NCI-H2107 treated with DMSO at 0.1 percent for 48 hours (cell line): Measurements from ENCODE around the gene KRTDAP.
"Not testable (repeated sequence)": the region's sequence is repeated elsewhere in the genome, so short reads cannot be mapped to it uniquely, and the experiment has no call there.

Source experiments
- DNase-seq: peaks from one replicate; lab custom pipeline; 2025; ENCODE audit not compliant: unreplicated experiment; lab: John Stamatoyannopoulos, UW

The KRTDAP gene

DNA sequence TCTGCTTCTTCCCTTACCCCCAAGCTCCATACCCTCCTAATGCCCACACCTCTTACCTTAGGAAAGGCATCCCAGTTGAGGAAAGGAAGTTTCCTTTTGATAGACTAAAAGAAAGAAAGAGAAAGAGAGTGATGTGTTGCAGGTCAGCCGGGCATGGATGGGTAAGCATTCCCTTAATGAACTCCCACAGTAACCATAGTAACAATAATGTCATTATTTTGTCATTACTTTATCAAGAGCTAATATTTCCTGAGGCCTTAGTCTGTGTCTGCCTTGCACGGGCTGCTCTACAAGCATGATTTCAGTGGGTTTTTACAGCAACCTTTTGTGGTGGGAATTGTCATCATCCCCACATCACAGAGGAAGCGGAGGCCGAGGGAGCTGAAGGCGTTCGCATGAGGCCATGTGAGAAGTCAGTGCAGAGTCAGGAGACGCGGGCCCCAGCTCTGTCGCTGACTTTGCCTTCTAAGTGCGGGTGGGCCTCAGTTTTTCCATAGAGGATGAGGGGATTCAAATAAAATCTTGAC is 2.5 kb downstream of the KRTDAP start:
- DNase-seq: no peak

DNA sequence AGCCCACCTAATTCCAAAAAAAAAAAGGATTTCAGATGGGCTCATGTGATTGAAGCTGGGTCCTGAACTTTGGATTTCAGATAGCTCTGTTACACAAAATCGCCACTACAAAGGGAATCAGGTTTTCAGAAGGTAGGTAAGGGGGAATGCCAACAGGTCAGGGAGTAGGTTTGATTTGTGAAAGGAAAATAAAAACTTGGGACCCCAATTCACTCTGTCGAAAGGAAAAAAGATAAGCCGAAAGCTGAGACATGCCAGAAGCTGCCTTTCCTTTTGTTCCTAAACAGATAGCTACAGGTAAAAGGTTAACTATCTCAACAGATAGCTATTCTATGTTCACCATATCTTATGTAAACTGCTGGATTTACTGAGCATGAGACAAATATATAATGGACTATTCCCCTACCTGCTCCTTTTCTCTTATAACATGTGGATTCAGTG is 4.0 kb downstream of the KRTDAP start:
- no peak for DNase-seq

DNA sequence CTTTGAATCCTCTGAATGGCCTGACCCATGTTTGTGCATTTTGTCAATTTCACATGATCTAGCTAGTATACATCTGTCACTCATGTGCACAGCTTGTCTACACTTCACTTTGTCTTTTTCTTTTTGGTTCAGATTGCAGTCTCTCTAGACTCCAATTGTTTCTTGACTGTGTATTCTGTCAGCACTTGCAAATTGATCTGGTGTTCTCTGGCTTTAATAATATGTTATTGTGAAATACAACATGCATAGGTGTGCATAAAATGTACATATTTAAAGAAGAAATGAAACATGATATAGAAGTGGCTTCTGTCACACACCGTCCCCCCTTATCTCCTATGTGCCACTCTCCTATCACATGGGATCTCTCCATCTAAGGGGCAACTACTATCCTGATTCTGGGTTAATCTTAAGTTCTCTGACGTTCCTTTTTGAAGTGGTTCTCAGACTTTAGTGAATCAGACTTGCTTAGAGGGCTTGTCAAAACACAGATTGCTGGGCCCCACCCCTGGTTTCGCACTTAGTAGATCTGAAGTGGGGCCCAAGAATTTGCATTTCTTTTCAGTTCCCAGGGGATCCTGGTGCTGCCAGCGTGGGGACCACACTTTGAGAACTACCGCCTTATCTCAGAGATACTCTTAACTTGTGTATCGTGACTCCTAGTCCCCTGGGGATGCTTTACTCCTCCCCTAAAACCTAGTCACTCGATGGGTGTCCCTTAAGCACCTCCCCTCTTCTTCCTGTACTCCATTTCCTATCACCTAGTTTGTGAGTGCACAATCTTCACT is 5.8 kb downstream of the KRTDAP start:
- no peak for DNase-seq

DNA sequence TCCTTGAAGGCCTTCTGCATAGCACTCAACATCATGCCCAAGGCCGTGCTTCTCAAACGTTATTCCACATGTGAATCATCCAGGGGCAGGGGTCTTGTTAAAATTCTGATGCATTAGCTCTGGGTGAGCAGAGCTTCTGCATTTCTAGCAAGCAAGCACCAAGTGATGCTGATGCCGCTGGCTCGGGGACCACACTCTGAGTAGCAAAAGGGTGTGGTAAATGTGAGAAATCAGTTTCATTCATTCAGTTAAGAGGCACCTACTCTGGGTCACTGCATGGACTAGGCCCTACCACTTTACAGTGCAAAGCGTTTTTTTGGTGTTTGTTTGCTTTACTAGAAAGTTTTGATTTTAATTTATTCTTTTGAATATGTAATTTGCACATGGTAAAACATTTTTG is 7.2 kb downstream of the KRTDAP start:
- DNase-seq: no peak

DNA sequence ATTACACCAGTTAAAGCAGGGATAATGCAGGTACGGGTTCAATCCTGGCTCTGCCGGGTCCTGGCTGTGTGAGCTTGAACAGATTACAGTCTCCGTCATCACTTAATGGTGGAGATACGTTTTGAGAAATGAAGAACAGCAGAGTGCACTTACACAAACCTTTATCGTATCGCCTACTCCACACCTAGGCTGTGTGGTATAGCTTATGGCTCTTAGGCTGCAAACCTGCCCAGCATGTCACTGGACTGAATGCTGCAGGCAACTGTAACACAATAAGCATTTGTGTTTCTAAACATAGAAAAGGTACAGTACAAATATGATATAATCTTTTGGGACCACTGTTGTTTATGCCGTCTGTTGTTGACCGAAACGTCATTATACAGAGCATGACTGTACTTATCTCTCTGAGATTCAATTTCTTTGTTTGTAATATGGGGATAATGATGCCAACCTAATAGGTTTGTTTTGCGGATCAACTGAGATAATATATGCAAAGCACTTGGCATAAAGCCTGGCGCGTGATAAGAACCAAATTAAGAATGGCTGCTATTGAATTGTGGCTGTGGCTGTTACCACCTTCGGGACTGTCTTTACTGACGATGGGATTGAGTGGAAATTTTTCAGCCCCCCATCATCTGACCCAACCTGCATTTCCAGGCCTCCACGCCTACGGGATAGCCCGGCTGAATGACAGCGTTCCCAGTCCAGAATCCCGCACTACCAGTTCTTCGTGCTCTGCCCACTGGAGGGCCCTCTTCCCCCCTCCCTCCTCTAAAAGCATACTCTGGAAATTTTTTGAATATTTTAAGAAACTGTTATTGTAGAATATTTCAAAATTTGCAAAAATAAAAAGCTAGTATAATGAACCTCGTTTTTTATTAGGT is 11.2 kb downstream of the KRTDAP start:
- DNase-seq: peak; percentile 34

DNA sequence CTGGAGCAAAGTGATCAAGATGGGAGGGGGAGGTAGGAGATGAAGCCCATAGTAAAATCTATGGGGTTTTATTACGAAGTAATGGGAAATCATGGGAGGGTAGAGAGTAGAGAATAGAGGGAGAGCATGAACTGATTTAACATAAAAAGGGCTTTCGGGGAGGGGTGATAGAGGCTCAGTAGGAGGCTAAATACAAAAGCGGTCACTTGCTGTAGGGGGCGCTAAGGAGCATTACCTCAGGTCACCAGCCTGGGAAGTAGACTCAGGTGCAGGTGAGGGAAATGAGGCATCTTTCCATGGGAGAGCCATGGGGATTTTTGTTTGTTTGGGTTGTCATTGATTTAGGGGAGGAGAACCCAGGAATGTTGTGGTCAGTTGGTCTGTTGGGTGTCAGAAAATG is 14.1 kb downstream of the KRTDAP start:
- no peak for DNase-seq

DNA sequence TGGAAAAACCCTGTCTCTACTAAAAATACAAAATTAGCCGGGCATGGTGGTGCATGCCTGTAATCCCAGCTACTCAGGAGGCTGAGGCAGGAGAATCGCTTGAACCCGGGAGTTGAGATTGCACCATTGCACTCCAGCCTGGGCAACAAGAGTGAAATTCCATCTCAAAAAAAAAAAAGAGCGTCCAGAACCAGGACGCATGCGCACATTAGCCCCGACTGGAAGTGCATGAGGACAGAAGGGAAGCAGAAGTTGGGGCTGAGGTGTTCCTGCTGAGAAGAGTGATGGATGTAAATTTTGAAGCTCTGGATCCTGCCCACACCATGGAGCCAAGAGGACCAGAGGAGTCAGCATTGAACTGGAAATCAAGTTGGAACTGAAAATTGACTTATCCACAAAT is 15.7 kb downstream of the KRTDAP start:
- DNase-seq: not testable (repeated sequence)

DNA sequence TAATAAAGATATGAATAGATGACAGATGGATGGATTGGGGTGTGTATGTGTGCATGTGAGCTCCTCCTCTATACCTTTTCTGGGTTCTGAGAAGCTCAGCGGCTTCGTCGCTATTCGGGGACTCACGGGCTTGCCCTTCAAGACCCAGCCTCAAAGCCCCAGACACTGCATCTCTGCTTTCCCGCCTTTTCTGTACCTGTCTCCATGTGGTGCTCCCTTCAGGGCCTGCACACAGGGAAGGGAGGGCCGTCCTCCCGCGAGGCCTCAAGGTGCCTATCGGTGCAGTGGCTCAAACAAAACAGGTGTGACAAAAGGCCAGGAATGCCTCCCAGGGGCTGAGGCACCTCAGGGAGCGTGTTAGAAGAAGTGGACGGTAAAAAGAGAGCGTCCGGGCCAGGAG is 16.2 kb downstream of the KRTDAP start:
- no peak for DNase-seq

DNA sequence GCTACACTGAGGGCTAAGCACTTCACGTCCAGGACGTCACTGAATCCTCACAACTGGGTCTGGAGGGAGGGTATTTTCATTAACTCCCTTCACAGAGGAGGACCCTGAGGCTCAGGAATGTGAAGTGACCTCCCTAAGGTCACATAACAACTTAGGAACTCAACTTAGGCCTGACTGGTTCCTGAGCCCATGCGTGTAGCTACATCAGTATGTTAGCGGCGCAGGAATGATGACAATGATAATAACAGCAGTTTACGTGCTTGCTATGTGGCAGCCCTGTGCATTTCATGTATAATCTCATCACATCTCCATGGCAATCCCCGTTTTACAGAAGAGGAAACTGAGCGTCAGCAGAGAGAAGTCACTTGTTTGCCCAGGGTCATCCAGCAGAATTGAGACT is 18.3 kb downstream of the KRTDAP start:
- no peak for DNase-seq

DNA sequence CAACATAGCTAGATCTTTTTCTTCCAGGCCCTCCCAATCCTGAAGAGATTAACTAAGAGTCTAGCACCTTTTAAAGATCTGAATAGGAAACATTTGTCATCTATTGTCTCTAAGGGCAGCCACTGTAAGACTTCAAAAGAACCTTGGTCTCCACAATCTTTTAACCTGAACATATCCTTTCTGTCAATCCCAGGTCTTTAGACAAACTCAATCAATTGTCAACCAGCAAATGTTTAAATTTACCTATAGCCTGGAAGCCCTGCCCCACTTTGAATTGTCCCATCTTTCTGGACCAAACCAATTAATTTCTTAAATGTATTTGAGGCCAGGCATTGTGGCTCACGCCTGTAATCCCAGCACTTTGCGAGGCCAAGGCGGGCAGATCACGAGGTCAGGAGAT is 19.2 kb downstream of the KRTDAP start:
- not testable (repeated sequence) for DNase-seq

DNA sequence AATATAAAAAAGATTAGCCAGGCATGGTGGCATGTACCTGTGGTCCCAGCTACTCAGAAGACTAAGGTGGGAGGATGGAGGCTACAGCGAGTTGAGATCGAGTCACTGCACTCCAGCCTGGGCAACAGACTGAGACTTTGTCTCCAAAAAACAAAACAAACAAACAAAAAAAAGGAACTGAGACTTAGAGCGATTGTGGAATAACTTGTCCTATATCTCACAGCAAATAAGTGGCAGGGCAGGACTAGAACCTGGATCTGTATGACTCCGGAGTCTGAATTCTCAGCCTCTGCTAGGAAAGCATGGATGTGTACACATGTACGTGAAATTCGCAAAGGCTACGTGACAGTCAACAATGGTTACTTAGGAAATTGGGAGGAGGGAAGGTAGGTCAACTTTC is 20.1 kb downstream of the KRTDAP start:
- DNase-seq: no peak

DNA sequence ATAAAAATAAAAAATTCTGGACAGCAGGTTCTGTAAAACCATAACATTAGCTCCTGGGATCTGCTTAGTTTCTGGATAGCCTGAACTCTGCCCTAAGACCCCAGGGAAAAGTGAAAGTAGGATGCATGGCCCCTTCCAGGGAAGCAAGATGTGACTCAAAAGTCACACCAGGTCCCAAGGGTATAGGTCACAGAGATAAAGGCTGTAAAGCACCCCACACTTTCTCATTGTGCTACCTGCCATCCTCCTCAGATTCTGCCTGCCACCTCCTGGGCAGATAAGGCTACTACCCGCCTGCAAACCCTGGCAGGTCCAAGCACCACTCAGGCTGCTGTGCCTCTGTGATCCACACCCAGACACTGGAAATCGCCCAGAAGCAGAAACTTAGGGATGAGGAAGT is 21.6 kb downstream of the KRTDAP start:
- DNase-seq: peak; percentile 3

DNA sequence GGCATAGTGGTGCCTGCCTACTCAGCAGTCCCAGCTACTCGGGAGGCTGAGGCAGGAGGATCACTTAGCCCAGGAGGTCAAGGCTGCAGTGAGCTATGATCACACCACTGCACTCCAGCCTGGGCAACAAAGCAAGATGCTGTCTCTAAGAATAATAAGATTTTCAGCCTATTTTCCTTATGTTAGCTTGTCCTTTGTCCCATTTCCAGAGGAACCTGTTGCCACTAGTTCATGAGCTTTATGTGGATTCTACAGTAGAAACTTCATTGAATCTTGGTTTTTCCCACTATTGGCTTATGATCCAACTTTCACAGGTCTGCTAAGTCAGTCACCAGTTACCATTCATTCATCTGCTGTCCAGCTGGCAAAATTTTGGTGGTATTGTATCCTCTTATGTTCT is 24.0 kb downstream of the KRTDAP start:
- DNase-seq: no peak

DNA sequence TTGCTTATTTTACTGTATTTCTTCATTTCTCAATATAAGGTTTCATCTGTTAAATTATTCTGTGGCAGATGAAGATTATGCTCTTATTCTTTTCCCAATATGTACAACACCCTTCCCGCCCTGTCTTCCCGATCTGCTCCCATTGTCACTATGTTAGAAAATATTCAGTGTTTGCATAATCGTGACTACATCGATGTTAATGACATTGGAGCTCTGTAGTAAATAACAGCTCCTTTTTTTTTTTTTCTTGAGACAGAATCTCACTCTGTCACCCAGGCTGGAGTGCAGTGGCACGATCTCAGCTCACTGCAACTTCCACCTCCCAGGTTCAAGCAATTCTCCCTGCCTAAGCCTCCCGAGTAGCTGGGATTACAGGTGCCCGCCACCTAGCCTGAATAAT is 27.3 kb downstream of the KRTDAP start:
- DNase-seq: not testable (repeated sequence)

DNA sequence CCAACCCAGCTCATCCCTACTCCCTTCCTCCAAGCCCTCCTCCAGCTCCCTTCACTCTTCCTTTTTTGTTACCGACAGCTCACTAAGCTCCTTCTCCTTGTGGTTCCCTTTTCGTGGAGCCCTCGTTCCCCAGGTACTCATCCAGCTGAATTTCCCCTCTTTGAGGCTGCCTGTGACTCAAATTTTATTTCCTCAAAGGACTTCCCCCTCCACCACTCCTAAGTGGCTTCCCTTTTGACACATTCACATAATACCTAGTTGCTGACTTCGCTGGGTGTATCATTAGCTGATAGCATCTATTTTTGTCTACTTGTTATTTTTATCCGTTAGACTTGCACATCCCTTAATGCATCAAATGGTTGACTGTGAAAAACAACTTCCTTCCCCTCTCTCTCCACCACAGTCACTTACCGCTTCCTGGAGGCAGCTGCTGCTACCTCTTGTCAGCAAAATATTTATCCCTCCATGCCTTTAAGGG is 27.7 kb downstream of the KRTDAP start:
- no peak for DNase-seq

DNA sequence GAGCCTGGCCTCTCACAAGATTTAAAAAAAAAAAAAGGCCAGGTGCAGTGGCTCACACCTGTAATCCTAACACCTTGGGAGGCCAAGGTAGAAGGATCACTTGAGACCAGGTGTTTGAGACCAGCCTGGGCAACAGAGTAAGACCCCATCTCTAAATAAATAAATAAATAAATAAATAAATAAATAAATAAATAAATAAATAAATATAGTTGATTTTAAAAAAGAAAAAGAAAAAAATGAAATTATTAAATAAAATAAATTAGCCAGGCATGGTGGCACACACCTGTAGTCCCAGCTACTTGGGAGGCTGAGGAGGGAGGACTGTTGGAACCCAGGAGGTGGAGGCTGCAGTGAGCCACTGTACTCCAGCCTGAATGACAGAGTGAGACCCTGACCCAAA is 28.5 kb downstream of the KRTDAP start:
- DNase-seq: not testable (repeated sequence)

DNA sequence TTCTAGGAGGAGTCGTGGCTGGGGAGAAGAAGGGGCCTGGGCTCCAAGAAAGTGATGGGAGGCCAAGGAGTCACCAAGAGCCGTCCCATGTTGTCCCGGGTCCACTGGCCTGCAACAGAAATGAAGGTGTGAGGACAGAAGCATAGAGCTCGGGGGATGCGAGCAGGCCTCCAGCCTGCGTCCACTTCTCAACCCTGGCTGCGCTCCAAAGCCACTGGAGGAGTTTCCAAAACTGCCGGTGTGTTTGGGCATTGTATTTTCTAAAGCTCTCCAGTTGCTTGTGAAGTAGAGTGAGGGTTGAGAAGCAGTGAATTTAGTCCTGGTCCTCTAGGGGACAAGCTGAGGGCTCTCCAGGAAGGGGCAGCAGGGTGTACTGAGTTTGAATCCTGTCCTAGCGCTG is 29.2 kb downstream of the KRTDAP start:
- no peak for DNase-seq

DNA sequence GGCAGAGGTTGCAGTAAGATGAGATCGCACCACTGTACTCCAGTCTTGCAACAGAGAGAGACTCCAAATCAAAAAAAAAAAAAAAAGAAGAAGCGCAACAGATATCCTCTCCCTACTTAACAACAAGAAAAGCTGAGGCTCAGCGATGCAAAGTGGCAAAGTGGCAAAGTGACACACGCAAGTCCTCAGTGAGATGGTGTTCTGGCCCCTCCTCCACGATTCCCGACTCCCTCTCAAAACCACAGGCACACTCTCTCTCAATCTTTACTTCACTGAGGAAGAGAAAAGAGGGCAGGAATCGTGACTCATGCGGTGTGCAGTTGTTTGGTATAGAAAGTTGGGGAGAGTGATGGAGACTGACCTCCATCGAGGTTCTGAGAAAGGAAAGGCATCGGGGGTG is 29.7 kb downstream of the KRTDAP start:
- DNase-seq: no peak

DNA sequence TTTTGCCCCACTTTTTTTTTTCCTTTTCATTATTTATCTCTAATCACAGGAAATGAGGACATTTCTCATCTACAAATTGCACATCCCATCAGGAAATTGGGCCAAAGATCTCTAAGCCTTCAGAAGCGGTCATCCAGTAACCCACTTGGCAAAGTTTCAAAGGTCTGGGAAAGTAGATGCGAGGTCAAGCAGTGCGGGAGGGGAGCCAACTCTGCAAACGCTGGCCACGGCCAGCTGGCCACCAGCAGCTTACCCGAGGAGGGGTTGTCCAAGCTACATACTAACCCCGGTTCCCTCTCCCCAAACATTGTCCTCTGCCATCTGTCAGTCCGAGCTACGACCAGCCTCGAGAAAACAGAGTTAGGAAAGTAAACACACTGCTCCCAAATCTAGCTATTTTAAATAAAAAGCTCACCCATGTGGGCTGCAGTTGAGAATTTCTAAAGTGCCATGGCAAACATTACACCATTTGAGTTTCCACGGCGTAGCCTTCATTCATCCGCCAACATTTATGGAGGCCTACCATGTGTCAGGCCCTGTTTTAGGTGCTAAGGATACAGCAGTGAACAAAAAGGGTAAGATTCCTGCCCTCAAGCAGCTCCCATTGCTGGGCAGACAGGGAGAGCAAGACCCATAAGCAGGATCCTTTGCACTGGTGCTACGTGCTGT is 30.7 kb downstream of the KRTDAP start:
- no peak for DNase-seq

DNA sequence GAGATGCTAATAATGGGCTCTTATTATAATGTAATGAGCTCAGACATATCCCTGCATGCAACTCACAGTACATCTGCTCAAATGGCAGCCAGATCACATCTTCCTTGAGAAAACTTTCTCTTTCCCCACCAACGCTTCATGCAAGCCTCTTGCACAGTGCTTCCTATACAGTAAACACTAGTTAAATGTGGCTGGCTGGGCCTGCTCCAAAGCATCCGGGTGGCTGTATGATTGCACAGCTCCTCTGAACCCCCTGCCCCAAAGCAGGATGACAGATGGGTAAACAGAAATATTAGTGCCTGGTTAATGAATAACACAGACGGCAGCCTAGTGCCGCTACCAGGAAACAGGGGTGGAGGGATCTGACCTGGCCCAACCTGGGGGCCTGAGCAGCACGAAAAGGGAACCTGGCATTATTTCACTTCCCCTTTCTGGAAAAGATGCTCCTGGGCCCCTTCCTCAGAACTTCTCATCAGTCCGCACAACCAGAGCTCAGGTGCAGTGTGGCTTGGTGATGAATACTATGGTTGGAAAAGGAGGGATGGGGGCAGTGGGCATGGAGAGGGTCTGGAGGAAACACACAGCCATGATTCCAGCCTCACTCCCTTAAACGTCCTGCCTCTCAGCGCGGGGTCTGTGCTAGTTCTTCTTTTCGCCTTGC is 31.4 kb downstream of the KRTDAP start:
- DNase-seq: no peak

DNA sequence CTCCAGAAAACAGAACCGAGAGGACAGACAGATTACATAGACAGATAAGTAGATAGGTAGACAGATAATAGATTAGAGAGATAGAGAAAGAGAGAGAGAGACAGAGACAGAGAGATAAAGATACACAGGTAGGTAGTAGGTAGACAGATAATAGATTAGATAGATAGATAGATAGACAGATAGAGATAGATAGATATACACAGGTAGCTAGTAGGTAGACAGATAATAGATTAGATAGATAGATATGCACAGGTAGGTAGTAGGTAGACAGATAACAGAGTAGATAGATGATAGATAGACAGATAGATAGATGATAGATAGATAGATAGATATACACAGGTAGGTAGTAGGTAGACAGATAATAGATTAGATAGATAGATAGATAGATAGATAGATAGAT is 32.1 kb downstream of the KRTDAP start:
- DNase-seq: no peak
